Nephron progenitor cell (in vitro differentiated cells): ENCODE measurements around the gene ACACA.
A peak's percentile ranks its signal among the peaks of the same experiment; 100 is the strongest.

Experiments used
- DNase-seq: peaks from one replicate; pipeline ENCODE4 v3.0.0; 2021
- H3K27ac Mint-ChIP-seq: 2 replicates; pipeline ENCODE4 v1.8.0; 2021; ENCODE audit warnings: mild to moderate bottlenecking, moderate library complexity, mixed read lengths
- H3K27me3 Mint-ChIP-seq: 2 replicates; pipeline ENCODE4 v1.8.0; 2021; ENCODE audit warnings: mild to moderate bottlenecking, low read depth, mixed read lengths; ENCODE audit not compliant: poor library complexity
- H3K36me3 Mint-ChIP-seq: 2 replicates; pipeline ENCODE4 v1.8.0; 2021; ENCODE audit warnings: low read depth, mixed read lengths
- H3K4me1 Mint-ChIP-seq: 2 replicates; pipeline ENCODE4 v1.8.0; 2021; ENCODE audit warnings: mixed read lengths
- H3K4me3 Mint-ChIP-seq: 2 replicates; pipeline ENCODE4 v1.8.0; 2021; ENCODE audit warnings: mild to moderate bottlenecking, moderate library complexity, mixed read lengths
- H3K9me3 Mint-ChIP-seq: 2 replicates; pipeline ENCODE4 v1.8.0; 2021; ENCODE audit warnings: mild to moderate bottlenecking, moderate library complexity, mixed read lengths
- TF ChIP-seq, protein P1 (sequence below): fragments of 200-600 bp; sonication (generic); IDR thresholded peaks from 2 replicates; pipeline ENCODE4 v1.5.0; 2021; ENCODE audit warnings: antibody characterized with exemption

Gene ACACA

DNA sequence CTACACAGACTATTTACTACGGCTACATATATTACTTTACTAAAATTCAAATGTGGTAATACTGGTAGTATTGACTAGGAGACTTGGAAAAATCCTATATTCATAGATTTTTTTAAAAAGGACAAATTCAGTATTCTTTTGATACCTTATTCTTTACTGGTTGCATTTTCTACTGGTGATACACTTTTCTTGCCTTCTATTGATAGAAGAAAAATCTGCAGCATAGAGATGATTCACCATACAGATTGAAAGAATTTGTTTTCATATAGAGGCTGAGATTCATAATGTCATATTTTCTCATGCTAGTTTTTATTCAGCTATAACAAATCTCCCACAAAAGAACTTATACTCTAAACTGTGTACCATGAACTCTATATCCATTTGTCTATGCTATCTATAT lies 226.3 kb downstream of the ACACA start:
- DNase-seq: no peak
- Mint-ChIP-seq H3K27me3 (no peaks in the 10 kb centered on the region), H3K4me3 (no peak overlapping the region), H3K4me1 (peaks cover 14% of the 10 kb centered on the region), H3K36me3 (peaks cover 38% of the 10 kb centered on the region), H3K9me3 (no peaks in the 10 kb centered on the region), H3K27ac (no peak overlapping the region)
- TF ChIP-seq, protein P1, sequence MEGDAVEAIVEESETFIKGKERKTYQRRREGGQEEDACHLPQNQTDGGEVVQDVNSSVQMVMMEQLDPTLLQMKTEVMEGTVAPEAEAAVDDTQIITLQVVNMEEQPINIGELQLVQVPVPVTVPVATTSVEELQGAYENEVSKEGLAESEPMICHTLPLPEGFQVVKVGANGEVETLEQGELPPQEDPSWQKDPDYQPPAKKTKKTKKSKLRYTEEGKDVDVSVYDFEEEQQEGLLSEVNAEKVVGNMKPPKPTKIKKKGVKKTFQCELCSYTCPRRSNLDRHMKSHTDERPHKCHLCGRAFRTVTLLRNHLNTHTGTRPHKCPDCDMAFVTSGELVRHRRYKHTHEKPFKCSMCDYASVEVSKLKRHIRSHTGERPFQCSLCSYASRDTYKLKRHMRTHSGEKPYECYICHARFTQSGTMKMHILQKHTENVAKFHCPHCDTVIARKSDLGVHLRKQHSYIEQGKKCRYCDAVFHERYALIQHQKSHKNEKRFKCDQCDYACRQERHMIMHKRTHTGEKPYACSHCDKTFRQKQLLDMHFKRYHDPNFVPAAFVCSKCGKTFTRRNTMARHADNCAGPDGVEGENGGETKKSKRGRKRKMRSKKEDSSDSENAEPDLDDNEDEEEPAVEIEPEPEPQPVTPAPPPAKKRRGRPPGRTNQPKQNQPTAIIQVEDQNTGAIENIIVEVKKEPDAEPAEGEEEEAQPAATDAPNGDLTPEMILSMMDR: no peak

DNA sequence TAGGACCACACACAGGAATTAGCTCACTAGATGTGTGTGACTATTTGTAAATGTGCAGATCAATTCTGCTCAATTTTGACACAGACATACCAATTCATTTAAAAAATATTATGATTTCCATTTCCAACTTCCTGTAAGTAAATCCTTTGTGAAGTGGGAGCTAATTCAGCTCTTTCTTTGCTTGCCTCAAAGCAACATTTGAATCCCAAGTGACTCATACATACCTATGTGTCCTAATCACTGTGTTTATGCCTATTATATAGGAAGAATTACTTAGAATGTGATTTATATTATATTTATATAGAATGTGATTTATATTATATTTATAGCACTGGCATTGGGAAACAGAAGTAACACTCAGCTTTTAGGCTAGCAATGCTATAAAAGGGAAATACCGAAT lies 226.7 kb downstream of the ACACA start:
- Mint-ChIP-seq H3K27me3 (no peaks in the 10 kb centered on the region), H3K4me1 (peaks cover 14% of the 10 kb centered on the region), H3K4me3 (no peak overlapping the region), H3K9me3 (no peaks in the 10 kb centered on the region), H3K27ac (peak overlapping the region; percentile 82), H3K36me3 (peaks cover 38% of the 10 kb centered on the region)
- TF ChIP-seq, protein P1: no peak
- no peak for DNase-seq

DNA sequence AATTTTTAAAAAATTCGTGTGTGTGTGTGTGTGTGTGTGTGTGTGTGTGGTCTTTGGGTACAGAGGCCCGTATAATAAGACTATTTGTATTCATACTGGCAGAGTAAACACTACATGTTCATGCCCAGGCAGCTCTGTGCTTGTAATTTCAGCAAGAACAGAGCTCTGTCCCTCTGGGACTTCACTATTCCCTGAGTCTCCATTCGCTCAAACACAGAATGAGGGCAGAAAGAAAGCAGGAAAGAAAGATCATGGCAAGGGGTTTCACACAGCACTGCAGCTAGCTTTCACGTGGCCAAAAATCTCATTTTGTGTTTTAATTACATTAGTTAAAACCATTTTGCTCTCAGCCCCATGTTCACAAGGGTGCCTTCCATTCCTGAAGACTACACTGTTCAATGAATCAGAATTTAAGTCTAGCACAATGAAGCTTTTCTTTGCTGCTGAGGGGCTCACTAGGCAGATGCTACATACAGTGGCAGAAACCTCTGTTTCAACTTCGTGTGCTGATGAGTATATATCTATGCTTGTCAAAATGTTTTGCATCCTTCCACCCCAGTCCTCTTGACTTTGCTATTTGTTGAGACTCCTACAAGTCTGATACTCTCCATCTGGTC lies 229.3 kb downstream of the ACACA start:
- H3K4me1 Mint-ChIP-seq: peaks cover 33% of the 10 kb centered on the region
- H3K9me3 Mint-ChIP-seq: no peaks in the 10 kb centered on the region
- H3K27me3 Mint-ChIP-seq: no peaks in the 10 kb centered on the region
- TF ChIP-seq, protein P1: no peak
- peaks cover 28% of the 10 kb centered on the region for H3K36me3 Mint-ChIP-seq
- DNase-seq: no peak
- H3K4me3 Mint-ChIP-seq: no peak overlapping the region
- peak overlapping the region; percentile 75 for H3K27ac Mint-ChIP-seq

DNA sequence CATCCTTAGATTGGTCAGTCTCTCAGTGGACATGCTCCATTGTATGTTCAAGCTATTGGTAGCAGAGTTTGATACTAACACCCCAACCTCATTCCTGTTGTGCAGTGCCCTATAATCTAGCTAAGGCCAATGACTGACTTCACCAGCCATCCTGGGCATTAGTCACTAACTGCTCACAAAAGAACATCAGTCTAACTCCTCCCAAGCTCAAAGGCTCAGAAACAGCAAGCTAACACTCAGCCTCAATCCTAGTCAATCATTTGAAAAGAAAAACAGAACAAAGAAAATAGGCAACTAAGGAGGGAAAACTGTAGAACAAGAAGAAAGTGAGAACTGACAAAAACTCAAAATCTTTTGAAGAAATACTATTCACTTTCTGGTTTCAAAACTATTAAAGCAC lies 229.9 kb downstream of the ACACA start:
- Mint-ChIP-seq H3K27me3 (no peaks in the 10 kb centered on the region), H3K27ac (peak overlapping the region; percentile 75), H3K4me1 (peaks cover 39% of the 10 kb centered on the region), H3K36me3 (peaks cover 28% of the 10 kb centered on the region), H3K4me3 (no peak overlapping the region), H3K9me3 (no peaks in the 10 kb centered on the region)
- TF ChIP-seq, protein P1: no peak
- DNase-seq: no peak

DNA sequence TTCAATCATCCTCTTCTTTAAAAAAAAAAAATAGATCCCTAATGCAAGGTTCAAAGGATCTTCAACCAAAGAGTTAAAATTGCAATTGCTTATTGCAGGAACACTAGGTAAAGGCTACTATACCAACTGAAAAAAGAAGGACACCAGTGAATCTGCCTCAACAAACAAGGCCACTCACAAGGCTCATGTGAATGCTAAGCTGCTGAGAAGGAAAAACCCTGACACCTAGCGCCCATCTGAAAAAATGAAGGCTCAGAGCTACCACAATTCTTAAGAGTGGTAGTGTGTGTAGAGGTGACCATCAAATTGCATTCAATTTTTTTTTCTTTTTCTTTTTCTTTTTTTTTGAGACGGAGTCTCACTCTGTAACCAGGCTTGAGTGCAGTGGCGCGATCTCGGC lies 232.4 kb downstream of the ACACA start:
- Mint-ChIP-seq H3K36me3 (peaks cover 14% of the 10 kb centered on the region), H3K27me3 (no peaks in the 10 kb centered on the region), H3K9me3 (no peaks in the 10 kb centered on the region), H3K27ac (peak overlapping the region; percentile 75), H3K4me3 (no peak overlapping the region), H3K4me1 (peaks cover 56% of the 10 kb centered on the region)
- TF ChIP-seq, protein P1: peak; percentile 54
- peak; percentile 16 for DNase-seq

DNA sequence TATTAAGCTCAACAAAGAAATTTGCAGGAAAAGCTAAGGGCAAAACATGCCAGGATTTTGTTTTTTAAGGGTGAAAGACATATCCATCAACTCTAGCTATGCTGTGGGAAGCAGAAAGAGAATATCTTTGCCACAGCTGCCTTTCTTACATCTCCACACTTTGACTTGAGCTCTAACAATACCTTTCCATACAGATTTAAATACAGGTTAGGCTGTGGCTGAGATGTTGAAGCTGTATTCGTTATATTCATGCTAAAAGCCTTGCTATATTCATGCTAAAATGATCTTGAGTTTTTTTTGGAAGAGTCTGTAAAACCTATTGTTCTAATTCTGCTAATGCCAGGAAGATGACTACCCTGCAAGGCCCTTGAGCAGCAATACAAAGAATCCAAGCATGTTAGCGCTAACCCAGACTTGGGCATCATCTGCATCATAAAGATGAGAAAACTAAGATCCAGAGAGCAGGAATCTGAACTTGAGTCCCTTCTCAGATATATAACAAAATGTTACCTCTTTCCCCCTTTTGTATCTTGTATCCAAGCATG lies 235.7 kb downstream of the ACACA start:
- Mint-ChIP-seq H3K9me3 (no peaks in the 10 kb centered on the region), H3K36me3 (no peaks in the 10 kb centered on the region), H3K4me3 (no peak overlapping the region), H3K27me3 (no peaks in the 10 kb centered on the region), H3K4me1 (peaks cover 44% of the 10 kb centered on the region), H3K27ac (no peak overlapping the region)
- TF ChIP-seq, protein P1: no peak
- DNase-seq: no peak
